H1 (cell line): ENCODE data around the gene EPHB3. TPM values are rescaled to one million over a fixed set of nuclear protein-coding genes. Genes with fewer than 3 reads are reported as not detected.

ENCODE experiments used
- CTCF ChIA-PET: fragments of 300-600 bp; sonication (Branson Sonifier 250); formaldehyde crosslinking; loops from one replicate; lab custom pipeline; 2021; ENCODE audit not compliant: partially characterized antibody; lab: Charles Lee
- POLR2A ChIA-PET: fragments of 300-600 bp; sonication (Branson Sonifier 250); formaldehyde crosslinking; loops from one replicate; lab custom pipeline; 2021; ENCODE audit warnings: inconsistent platforms; ENCODE audit not compliant: partially characterized antibody; lab: Charles Lee
- DNase-seq, 2 experiments: peaks; one replicate each; pipeline versions ENCODE4 v3.0.0 to v3.0.0-alpha.2; 2010 to 2022; ENCODE audit warnings: low spot score in 2 of 2, low read depth in 1 of 2, mixed read lengths in 1 of 2
- FAIRE-seq: peaks from 2 replicates; lab custom pipeline; 2011; peaks lifted over from hg19 to GRCh38; lab: Jason Lieb, UNC
- H2AFZ ChIP-seq: 2 replicates; pipeline ENCODE4 v1.8.1; 2012; ENCODE audit warnings: low read length, inconsistent platforms
- H2AK5ac ChIP-seq: 2 replicates; pipeline ENCODE4 v1.6.1; 2013; ENCODE audit warnings: low read depth, low read length
- H2BK120ac ChIP-seq: replicated peaks from 2 replicates; pipeline ENCODE3; 2013; ENCODE audit warnings: low read depth, low read length, inconsistent platforms
- H2BK12ac ChIP-seq: 2 replicates; pipeline ENCODE4 v1.6.1; 2013; ENCODE audit warnings: low read depth, low read length
- H2BK15ac ChIP-seq: 2 replicates; pipeline ENCODE4 v1.6.1; 2013; ENCODE audit warnings: low read length
- H2BK20ac ChIP-seq: 2 replicates; pipeline ENCODE4 v1.6.1; 2013; ENCODE audit warnings: low read length
- H2BK5ac ChIP-seq: 2 replicates; pipeline ENCODE4 v1.6.1; 2013; ENCODE audit warnings: low read depth, low read length
- H3K14ac ChIP-seq: 2 replicates; pipeline ENCODE4 v1.6.1; 2013; ENCODE audit warnings: inconsistent platforms; ENCODE audit not compliant: insufficient read length
- H3K18ac ChIP-seq: 2 replicates; pipeline ENCODE4 v1.6.1; 2013; ENCODE audit warnings: low read length; ENCODE audit errors: extremely low read depth
- H3K23ac ChIP-seq: 2 replicates; pipeline ENCODE4 v1.6.1; 2013; ENCODE audit warnings: inconsistent platforms; ENCODE audit not compliant: insufficient read length
- H3K23me2 ChIP-seq: 2 replicates; pipeline ENCODE4 v1.6.1; 2013; ENCODE audit warnings: low read depth, low read length
- H3K27ac ChIP-seq: 2 replicates; pipeline ENCODE4 v1.6.1; 2011; ENCODE audit warnings: low read depth, low read length, inconsistent platforms
- H3K27me3 ChIP-seq, 4 experiments: replicated peaks in 1 of 4; 1 replicate in 1 of 4; 2 replicates in 3 of 4; pipeline versions ENCODE4 v1.6.1 to v1.8.1; 2011 to 2013; ENCODE audit warnings: low read length in 3 of 4, mild to moderate bottlenecking in 3 of 4, inconsistent platforms in 2 of 4, mixed read lengths in 2 of 4, moderate library complexity in 1 of 4; ENCODE audit not compliant: control insufficient read depth in 3 of 4, insufficient read depth in 3 of 4; ENCODE audit errors: extremely low read depth in 1 of 4
- H3K36me3 ChIP-seq, 4 experiments: 2 replicates each; pipeline versions ENCODE4 v1.6.1 to v1.8.1; 2011 to 2013; ENCODE audit warnings: mild to moderate bottlenecking in 4 of 4, low read length in 3 of 4, moderate library complexity in 2 of 4, control low read depth in 1 of 4, inconsistent platforms in 1 of 4; ENCODE audit not compliant: insufficient read depth in 4 of 4, control insufficient read depth in 2 of 4
- H3K4ac ChIP-seq: replicated peaks from 2 replicates; pipeline ENCODE3; 2013; ENCODE audit warnings: low read length, low read depth, mixed read lengths, inconsistent platforms; ENCODE audit not compliant: insufficient read length
- H3K4me1 ChIP-seq, 4 experiments: replicated peaks in 1 of 4; 1 replicate in 1 of 4; 2 replicates in 3 of 4; pipeline versions ENCODE4 v1.6.1 to v1.8.1; 2011 to 2013; ENCODE audit warnings: low read length in 3 of 4, inconsistent platforms in 2 of 4, mixed read lengths in 1 of 4; ENCODE audit not compliant: insufficient read depth in 4 of 4, control insufficient read depth in 3 of 4
- H3K4me2 ChIP-seq, 2 experiments: 2 replicates each; pipeline versions ENCODE4 v1.6.1 to v1.8.1; 2011 to 2013; ENCODE audit warnings: low read depth in 2 of 2, low read length in 2 of 2, control low read depth in 1 of 2, inconsistent platforms in 1 of 2, mild to moderate bottlenecking in 1 of 2; ENCODE audit not compliant: insufficient read depth in 1 of 2
- H3K4me3 ChIP-seq, 4 experiments: fragments of 200-600, 300-600 bp in 1 of 4; sonication (generic), shearing (Covaris generic), sonication (Bioruptor Twin) in 1 of 4; 2 replicates each; pipeline versions ENCODE4 v1.5.1 to v1.8.1; 2011 to 2016; ENCODE audit warnings: low read length in 4 of 4, low read depth in 3 of 4, control low read depth in 2 of 4, inconsistent platforms in 2 of 4, mild to moderate bottlenecking in 2 of 4, mixed read lengths in 1 of 4, moderate library complexity in 1 of 4; ENCODE audit not compliant: insufficient read depth in 2 of 4; ENCODE audit errors: extremely low read depth in 1 of 4
- H3K56ac ChIP-seq: replicated peaks from 2 replicates; pipeline ENCODE3; 2013; ENCODE audit warnings: low read depth, mild to moderate bottlenecking, mixed read lengths, low read length, inconsistent platforms; ENCODE audit not compliant: insufficient read length
- H3K79me1 ChIP-seq: 2 replicates; pipeline ENCODE4 v1.6.1; 2013; ENCODE audit warnings: low read depth, low read length, control low read depth
- H3K79me2 ChIP-seq, 2 experiments: 2 replicates each; pipeline versions ENCODE4 v1.6.1 to v1.8.1; 2012 to 2013; ENCODE audit warnings: low read length in 2 of 2, mild to moderate bottlenecking in 2 of 2, inconsistent platforms in 1 of 2; ENCODE audit not compliant: insufficient read depth in 2 of 2, control insufficient read depth in 1 of 2
- H3K9ac ChIP-seq, 4 experiments: replicated peaks in 1 of 4; 1 replicate in 1 of 4; 2 replicates in 3 of 4; pipeline versions ENCODE4 v1.6.1 to v1.8.1; 2011 to 2013; ENCODE audit warnings: low read depth in 3 of 4, low read length in 3 of 4, control low read depth in 2 of 4, mild to moderate bottlenecking in 2 of 4, moderate library complexity in 2 of 4, inconsistent platforms in 1 of 4; ENCODE audit errors: extremely low read depth in 1 of 4
- H3K9me3 ChIP-seq, 2 experiments: 2 replicates each; pipeline versions ENCODE4 v1.6.1 to v1.8.1; 2012 to 2013; ENCODE audit warnings: mild to moderate bottlenecking in 2 of 2, moderate library complexity in 2 of 2, control low read depth in 1 of 2, inconsistent platforms in 1 of 2, low read depth in 1 of 2, low read length in 1 of 2, mixed read lengths in 1 of 2; ENCODE audit not compliant: insufficient read depth in 2 of 2
- H4K20me1 ChIP-seq, 2 experiments: replicated peaks in 1 of 2; 2 replicates each; pipeline versions ENCODE3 to v1.8.1; 2011 to 2013; ENCODE audit warnings: inconsistent platforms in 2 of 2, low read length in 2 of 2, mild to moderate bottlenecking in 1 of 2; ENCODE audit not compliant: insufficient read depth in 2 of 2, control insufficient read depth in 1 of 2
- H4K5ac ChIP-seq: 2 replicates; pipeline ENCODE4 v1.6.1; 2013; ENCODE audit warnings: low read length, low read depth, mixed read lengths, inconsistent platforms; ENCODE audit not compliant: insufficient read length
- H4K8ac ChIP-seq: 2 replicates; pipeline ENCODE4 v1.8.0; 2013; ENCODE audit warnings: mild to moderate bottlenecking, moderate library complexity, low read length, inconsistent platforms; ENCODE audit not compliant: insufficient read depth; ENCODE audit errors: extremely low read depth
- H4K91ac ChIP-seq: replicated peaks from 2 replicates; pipeline ENCODE3; 2013; ENCODE audit warnings: low read length, mixed read lengths, inconsistent platforms; ENCODE audit not compliant: insufficient read length
- HDAC6 ChIP-seq: IDR thresholded peaks from one replicate; pipeline ENCODE4 v1.7.1; 2012; ENCODE audit warnings: low read depth, mild to moderate bottlenecking, inconsistent platforms, low read length, moderate library complexity
- YY1 ChIP-seq: IDR thresholded peaks from 2 replicates; pipeline ENCODE4 v1.6.1; 2011; ENCODE audit warnings: low read depth, mild to moderate bottlenecking, low read length
- WGBS, 2 experiments: shearing (Covaris generic) in 1 of 2; methylation state at CpG; one replicate each; pipeline versions ENCODE4 v1.1.6 to v1.1.7; 2013 to 2015; ENCODE audit warnings: low lambda C conversion rate in 2 of 2, mixed read lengths in 2 of 2, inconsistent platforms in 1 of 2, low coverage in 1 of 2, missing lambda C conversion rate in 1 of 2; ENCODE audit not compliant: insufficient replicate concordance in 2 of 2, insufficient coverage in 1 of 2, insufficient read length in 1 of 2; ENCODE audit errors: extremely low coverage in 1 of 2, missing lambda C conversion rate in 1 of 2; 5-methylcytosine and 5-hydroxymethylcytosine counted together
- polyA plus RNA-seq, 7 experiments: library from polyadenylated mRNA; depleted of rRNA in 3 of 7; stranded (reverse) in 5 of 7; unstranded in 2 of 7; fragments of >200 nt in 5 of 7; fragments of 200-250 nt in 2 of 7; gene quantifications; 1 replicate in 5 of 7; 2 replicates in 1 of 7; 4 replicates in 1 of 7; pipeline versions ENCODE4 v1.2.1 to v1.2.3, GENCODE V29; 2011 to 2013; ENCODE audit warnings: missing spikeins in 2 of 7, mixed read lengths in 2 of 7
- total RNA-seq: library from RNA; stranded (reverse); fragmentation: NEBNext Ultra II Directional; extraction: Animal tissue kit (Norgen Biotek cat#: 25700); gene quantifications from 2 replicates; pipeline ENCODE4 v1.2.1, GENCODE V29; 2021

The EPHB3 gene
- total and polyA plus RNA-seq, 2 of the 8 experiments (the other 6 are each of a cell fraction or from before 2014, with no cell fraction given) = 0.41 to 0.91 TPM

DNA sequence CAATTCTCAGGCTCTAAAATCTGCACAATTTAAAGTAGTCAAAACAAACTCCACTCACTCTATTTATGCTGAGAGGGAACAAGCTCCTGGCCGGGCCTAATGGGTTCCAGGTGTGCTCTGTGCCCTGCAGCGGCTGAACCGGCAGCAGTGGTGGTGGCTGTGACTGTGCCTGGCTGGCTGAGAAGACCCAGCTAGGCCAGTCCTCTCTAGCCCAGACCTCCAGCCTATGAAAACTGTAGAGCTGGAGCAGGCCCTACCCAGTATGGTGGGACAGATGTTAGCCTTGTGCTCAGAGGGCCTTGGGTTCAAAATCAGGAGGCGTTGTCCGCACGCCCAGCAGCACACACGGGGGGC lies 37.0 kb downstream of the EPHB3 start:
- H3K23ac ChIP-seq = no peak overlapping the region
- H2BK120ac ChIP-seq = no peak overlapping the region
- H2BK5ac ChIP-seq = no peak overlapping the region
- H3K4me2 ChIP-seq = no peak overlapping the region
- H3K9ac ChIP-seq = no peak overlapping the region
- ChIA-PET POLR2A (no interaction called here), CTCF (interaction anchor here (1.1 to 2.6 kb wide), 3 partner anchors 13 to 210 kb away, joined by 3 to 10 read pairs (median 5); no protein-coding TSS in a partner anchor)
- no peak overlapping the region for H3K56ac ChIP-seq
- no peak overlapping the region for H2AFZ ChIP-seq
- DNase-seq = no peak
- no peak overlapping the region for H3K4ac ChIP-seq
- H3K4me1 ChIP-seq = peaks cover 4 to 35% (median 18%) of the 10 kb centered on the region in 4 experiments
- no peak overlapping the region for H3K18ac ChIP-seq
- H3K23me2 ChIP-seq = peaks cover 6% of the 10 kb centered on the region; the same call in 1 of the 2 replicates
- H3K14ac ChIP-seq = no peak overlapping the region
- no peaks in the 10 kb centered on the region for H3K36me3 ChIP-seq
- H3K79me1 ChIP-seq = no peaks in the 10 kb centered on the region
- peaks cover 2 to 6% of the 10 kb centered on the region in 2 experiments for H4K20me1 ChIP-seq
- no peak overlapping the region for H4K8ac ChIP-seq
- TF ChIP-seq HDAC6 (no peak), YY1 (no peak)
- H4K5ac ChIP-seq = no peak overlapping the region
- no peaks in the 10 kb centered on the region for H3K9me3 ChIP-seq
- H4K91ac ChIP-seq = no peak overlapping the region
- H2AK5ac ChIP-seq = no peak overlapping the region
- H3K27ac ChIP-seq = no peak overlapping the region
- 96% methylated on average over 7 of the region's 7 CpGs; no CpG with 5 or more reads in 1 of the 2 experiments for WGBS, 2 experiments
- peaks cover 24 to 55% (median 51%) of the 10 kb centered on the region in 4 experiments for H3K27me3 ChIP-seq
- H2BK20ac ChIP-seq = no peak overlapping the region
- no peak overlapping the region for H3K4me3 ChIP-seq
- H2BK15ac ChIP-seq = no peak overlapping the region
- H2BK12ac ChIP-seq = no peak overlapping the region
- H3K79me2 ChIP-seq = no peaks in the 10 kb centered on the region
- no peak for FAIRE-seq
